B cell (primary cell): ENCODE results near the gene DGCR8.

Experiments used
- CTCF ChIP-seq: fragments of 200-600 bp; IDR thresholded peaks from one replicate; pipeline ENCODE4 v1.8.0; 2022; ENCODE audit warnings: antibody characterized with exemption, mild to moderate bottlenecking
- EZH2 ChIP-seq: IDR thresholded peaks from 2 replicates; pipeline ENCODE4 v1.6.1; 2012; ENCODE audit warnings: borderline replicate concordance, low read depth, mild to moderate bottlenecking, moderate library complexity, low read length; ENCODE audit not compliant: insufficient read depth, poor library complexity, severe bottlenecking

GRCh38 chr22:20057596-20058268 lies 22.3 kb upstream of the DGCR8 start:
- TF ChIP-seq CTCF: no peak
- no peak for TF ChIP-seq EZH2
